HCT116 (cell line): ENCODE results near the gene TAB3.

ENCODE experiments used
- CTCF ChIP-seq, 3 experiments: fragments of 200-600 bp in 1 of 3; sonication (generic) in 1 of 3; IDR thresholded peaks in 2 of 3; conservative IDR thresholded peaks in 1 of 3; 2 replicates each; pipeline ENCODE4 v1.5.1; 2012 to 2017; ENCODE audit warnings: low read depth in 2 of 3, low read length in 2 of 3, antibody characterized with exemption in 1 of 3, borderline replicate concordance in 1 of 3, control low read depth in 1 of 3, mild to moderate bottlenecking in 1 of 3, mixed read lengths in 1 of 3, mixed run types in 1 of 3, moderate library complexity in 1 of 3; ENCODE audit not compliant: insufficient read depth in 1 of 3
- POLR2A ChIP-seq: IDR thresholded peaks from 2 replicates; pipeline ENCODE4 v1.7.0; 2011; ENCODE audit warnings: borderline replicate concordance; ENCODE audit not compliant: insufficient read depth, insufficient read length; ENCODE audit errors: extremely low read depth
- ZNF274 ChIP-seq: fragments of 200-500 bp; sonication (Bioruptor generic); IDR thresholded peaks from 2 replicates; pipeline ENCODE4 v1.6.1; 2014; ENCODE audit warnings: mild to moderate bottlenecking, low read depth, low read length, inconsistent platforms

- TF ChIP-seq CTCF (IDR thresholded peaks at IDR 0.05 in 2 of 3, conservative IDR thresholded peaks at IDR 0.05 in 1 of 3; ENCODE audit: borderline replicate concordance in 1 of 3, insufficient read depth in 1 of 3, low read depth in 2 of 3, low read length in 2 of 3) (no peak), POLR2A (no peak), ZNF274 (no peak)
Measured at GRCh38 chrX:30918480-30918879, 29.4 kb upstream of the TAB3 start.
